Mesendoderm (in vitro differentiated cells): ENCODE results near the gene TMEM109.

Experiments used
- DNase-seq: peaks from one replicate; pipeline ENCODE4 v3.0.0; 2013
- H2AK5ac ChIP-seq: 2 replicates; pipeline ENCODE4 v1.6.1; 2013; ENCODE audit warnings: low read length, inconsistent platforms
- H2BK120ac ChIP-seq: 2 replicates; pipeline ENCODE4 v1.6.1; 2013; ENCODE audit warnings: low read depth, mild to moderate bottlenecking, low read length, moderate library complexity, mixed read lengths
- H2BK15ac ChIP-seq: replicated peaks from 2 replicates; pipeline ENCODE4 v1.6.1; 2013; ENCODE audit warnings: low read depth, mild to moderate bottlenecking, moderate library complexity
- H2BK5ac ChIP-seq: 2 replicates; pipeline ENCODE4 v1.6.1; 2013; ENCODE audit warnings: low read length, inconsistent platforms
- H3K18ac ChIP-seq: 2 replicates; pipeline ENCODE4 v1.6.1; 2013; ENCODE audit warnings: mild to moderate bottlenecking, low read length, mixed read lengths
- H3K23ac ChIP-seq: one replicate; pipeline ENCODE4 v1.6.1; 2013; ENCODE audit warnings: low read length
- H3K27ac ChIP-seq: 2 replicates; pipeline ENCODE4 v1.5.1; 2013; ENCODE audit warnings: low read depth, mild to moderate bottlenecking, inconsistent platforms, low read length, moderate library complexity
- H3K27me3 ChIP-seq: 2 replicates; pipeline ENCODE4 v1.6.1; 2013; ENCODE audit warnings: low read length, control low read depth, mild to moderate bottlenecking, inconsistent platforms; ENCODE audit not compliant: insufficient read depth, poor library complexity
- H3K36me3 ChIP-seq: 2 replicates; pipeline ENCODE4 v1.6.1; 2013; ENCODE audit warnings: low read length, inconsistent platforms; ENCODE audit not compliant: control insufficient read depth, insufficient read depth
- H3K4ac ChIP-seq: one replicate; pipeline ENCODE4 v1.6.1; 2013; ENCODE audit warnings: low read depth, mild to moderate bottlenecking, low read length, moderate library complexity
- H3K4me1 ChIP-seq: 2 replicates; pipeline ENCODE4 v1.6.1; 2013; ENCODE audit warnings: low read depth, low read length, inconsistent platforms; ENCODE audit not compliant: control insufficient read depth
- H3K4me2 ChIP-seq: 2 replicates; pipeline ENCODE4 v1.6.1; 2013; ENCODE audit warnings: low read length
- H3K4me3 ChIP-seq: 2 replicates; pipeline ENCODE4 v1.5.1; 2013; ENCODE audit warnings: mild to moderate bottlenecking, low read length
- H3K56ac ChIP-seq: one replicate; pipeline ENCODE4 v1.6.1; 2013; ENCODE audit warnings: low read length
- H3K79me1 ChIP-seq: 2 replicates; pipeline ENCODE4 v1.6.1; 2013; ENCODE audit warnings: low read length, inconsistent platforms
- H3K79me2 ChIP-seq: 2 replicates; pipeline ENCODE4 v1.6.1; 2013; ENCODE audit warnings: mild to moderate bottlenecking, low read length; ENCODE audit not compliant: control insufficient read depth, insufficient read depth
- H3K9ac ChIP-seq: 2 replicates; pipeline ENCODE4 v1.6.1; 2013; ENCODE audit warnings: low read length, inconsistent platforms
- H4K5ac ChIP-seq: one replicate; pipeline ENCODE4 v1.6.1; 2013; ENCODE audit warnings: low read length
- H4K8ac ChIP-seq: one replicate; pipeline ENCODE4 v1.6.1; 2013; ENCODE audit warnings: low read depth, mild to moderate bottlenecking, control low read depth, low read length, moderate library complexity
- WGBS: extraction: QIAGEN DNeasy Blood & Tissue Kit; methylation state at CpG from one replicate; pipeline ENCODE4 v1.1.7; 2013; ENCODE audit warnings: low lambda C conversion rate, missing lambda C conversion rate; ENCODE audit not compliant: insufficient coverage; ENCODE audit errors: extremely low coverage; 5-methylcytosine and 5-hydroxymethylcytosine counted together

The TMEM109 gene

DNA sequence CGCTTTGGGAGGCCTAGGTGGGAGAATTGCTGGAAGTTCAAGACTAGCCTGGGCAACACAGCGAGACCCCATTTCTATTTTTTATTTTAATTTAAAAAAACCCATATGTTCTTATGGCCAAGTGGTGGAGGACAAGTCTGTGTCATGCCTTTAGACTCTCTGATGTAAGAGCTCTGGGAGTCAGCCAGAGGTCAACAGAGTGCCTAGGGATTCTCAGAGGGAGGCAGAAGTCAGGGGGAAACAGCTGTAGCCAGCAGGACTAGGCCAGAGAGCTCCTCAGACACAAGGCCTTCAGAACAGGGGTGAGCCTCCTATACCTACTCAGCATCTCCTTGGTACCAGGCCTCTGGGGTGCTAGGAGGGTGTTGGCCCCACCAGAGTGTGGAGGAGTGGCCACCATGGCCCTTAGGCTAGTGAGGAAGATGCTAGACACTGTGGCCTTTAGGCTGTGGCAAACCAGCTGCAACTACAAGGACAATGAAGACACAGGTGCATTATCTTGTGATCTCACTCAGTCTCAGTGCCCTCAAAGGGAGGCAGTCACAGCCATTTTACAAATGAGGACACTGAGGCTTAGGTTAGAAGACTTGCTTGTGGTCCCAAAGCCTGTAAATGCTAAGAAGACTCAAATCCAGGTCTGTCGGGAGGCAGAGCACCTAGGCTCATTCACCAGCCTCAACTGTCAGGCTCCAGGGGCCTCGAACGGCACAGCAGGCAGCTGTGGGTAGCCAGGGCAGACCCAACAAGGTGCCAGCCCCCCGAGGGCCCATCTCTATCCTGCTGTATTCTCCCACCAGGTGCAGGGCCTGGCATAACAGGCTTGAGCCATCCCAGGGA lies 41.6 kb upstream of the TMEM109 start:
- Histone ChIP-seq H3K4ac (no peak overlapping the region), H3K27ac (no peak overlapping the region), H3K27me3 (no peaks in the 10 kb centered on the region), H3K36me3 (no peaks in the 10 kb centered on the region), H3K4me3 (no peak overlapping the region), H3K79me1 (no peaks in the 10 kb centered on the region), H3K23ac (no peak overlapping the region), H2BK5ac (no peak overlapping the region), H3K56ac (no peak overlapping the region), H3K4me1 (no peaks in the 10 kb centered on the region), H3K18ac (no peak overlapping the region), H3K79me2 (no peaks in the 10 kb centered on the region), H2BK15ac (no peak overlapping the region), H3K4me2 (no peak overlapping the region), H4K8ac (no peak overlapping the region), H3K9ac (no peak overlapping the region), H4K5ac (no peak overlapping the region), H2BK120ac (no peak overlapping the region), H2AK5ac (no peak overlapping the region)
- WGBS: no CpG with 5 or more reads among the region's 6 CpGs
- no peak for DNase-seq

DNA sequence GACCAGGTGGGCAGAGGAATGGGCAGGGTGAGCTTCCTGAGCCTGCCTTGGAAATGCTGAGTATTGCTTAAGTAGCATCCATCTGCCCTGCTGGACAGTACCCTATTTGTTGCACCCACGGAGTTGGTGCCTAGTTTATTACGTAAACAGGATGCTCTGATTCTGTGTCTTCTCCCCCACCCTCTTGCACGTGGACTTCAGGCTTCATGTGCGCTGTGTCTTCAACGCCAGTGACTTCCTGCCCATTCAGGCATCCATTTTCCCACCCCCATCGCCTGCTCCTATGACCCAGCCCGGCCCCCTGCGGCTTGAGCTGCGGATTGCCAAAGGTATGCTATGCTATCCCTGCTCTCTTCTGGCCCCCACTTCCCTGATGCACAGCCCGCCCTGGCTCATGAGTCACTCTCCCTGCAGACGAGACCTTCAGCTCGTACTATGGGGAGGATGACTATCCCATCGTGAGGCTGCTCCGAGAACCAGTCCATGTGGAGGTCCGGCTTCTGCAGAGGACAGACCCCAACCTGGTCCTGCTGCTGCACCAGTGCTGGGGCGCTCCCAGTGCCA lies 40.9 kb upstream of the TMEM109 start:
- peak; percentile 83 for DNase-seq
- Histone ChIP-seq H3K79me1 (no peaks in the 10 kb centered on the region), H3K4me1 (no peaks in the 10 kb centered on the region)

GRCh38 chr11:60873533-60873932 lies 40.4 kb upstream of the TMEM109 start:
- no CpG with 5 or more reads among the region's 12 CpGs for WGBS
- no peak for DNase-seq
- no peak overlapping the region for H3K9ac ChIP-seq

More for the DNA sequence above, 40.9 kb upstream of the TMEM109 start:
- Histone ChIP-seq H2BK5ac (no peak overlapping the region), H2BK15ac (no peak overlapping the region), H3K56ac (no peak overlapping the region), H3K4me3 (no peak overlapping the region), H3K4ac (no peak overlapping the region), H4K5ac (no peak overlapping the region), H3K27me3 (no peaks in the 10 kb centered on the region), H2AK5ac (no peak overlapping the region), H3K23ac (no peak overlapping the region), H3K27ac (no peak overlapping the region), H3K4me2 (no peak overlapping the region), H3K36me3 (no peaks in the 10 kb centered on the region), H3K9ac (no peak overlapping the region), H4K8ac (no peak overlapping the region), H2BK120ac (no peak overlapping the region), H3K79me2 (no peaks in the 10 kb centered on the region), H3K18ac (no peak overlapping the region)
- no CpG with 5 or more reads among the region's 16 CpGs for WGBS

DNA sequence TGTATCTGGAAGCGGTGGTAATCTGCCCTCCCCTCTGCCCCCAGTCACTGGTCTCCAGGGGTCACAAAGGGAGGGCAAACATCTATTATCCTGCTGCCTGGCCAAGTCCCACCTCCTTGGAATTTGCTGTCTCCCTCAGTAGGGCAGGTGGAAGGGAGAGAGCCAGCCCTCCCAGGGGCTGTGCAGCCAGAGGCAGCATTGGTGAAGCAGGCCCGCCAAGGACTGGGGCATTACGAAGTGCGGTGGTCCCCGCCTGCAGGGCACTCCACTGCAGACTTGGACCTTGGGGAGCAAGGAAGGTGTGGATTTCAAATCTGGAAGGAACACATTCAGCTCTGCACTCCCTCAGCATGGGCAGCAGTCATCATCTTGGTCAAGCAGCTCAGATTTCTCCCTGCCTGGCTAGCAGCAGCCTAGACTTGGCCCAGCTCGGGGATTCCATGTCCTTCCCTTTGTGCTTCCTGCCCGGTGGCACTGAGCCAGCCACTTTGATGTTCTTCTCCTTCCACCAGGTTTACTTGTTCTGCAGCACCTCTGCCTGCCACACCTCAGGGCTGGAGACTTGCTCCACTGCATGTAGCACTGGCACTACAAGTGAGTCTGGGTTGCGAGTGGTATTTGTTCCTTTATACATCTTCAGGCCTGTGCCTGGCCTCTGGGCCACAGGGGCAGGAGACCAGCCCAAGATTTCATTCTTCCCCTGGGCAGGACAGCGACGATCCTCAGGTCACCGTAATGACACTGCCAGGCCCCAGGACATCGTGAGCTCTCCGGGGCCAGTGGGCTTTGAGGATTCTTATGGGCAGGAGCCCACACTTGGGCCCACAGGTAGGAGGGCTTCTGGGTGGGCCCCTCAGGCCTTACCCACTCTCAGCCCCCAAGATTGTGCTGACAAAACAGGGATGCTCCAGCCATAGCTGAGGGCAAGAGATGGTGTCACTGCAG lies 39.3 kb upstream of the TMEM109 start:
- Histone ChIP-seq H3K4me3 (no peak overlapping the region), H3K79me1 (no peaks in the 10 kb centered on the region), H3K4me1 (no peaks in the 10 kb centered on the region), H3K4me2 (no peak overlapping the region), H3K27ac (no peak overlapping the region), H3K23ac (no peak overlapping the region), H4K8ac (no peak overlapping the region), H3K4ac (no peak overlapping the region), H3K56ac (no peak overlapping the region), H2BK120ac (no peak overlapping the region), H3K18ac (no peak overlapping the region), H3K79me2 (no peaks in the 10 kb centered on the region), H2BK5ac (no peak overlapping the region), H2AK5ac (no peak overlapping the region), H3K36me3 (no peaks in the 10 kb centered on the region), H3K9ac (no peak overlapping the region), H3K27me3 (no peaks in the 10 kb centered on the region), H2BK15ac (no peak overlapping the region), H4K5ac (no peak overlapping the region)
- no peak for DNase-seq
- no CpG with 5 or more reads among the region's 13 CpGs for WGBS

More at GRCh38 chr11:60873533-60873932, 40.4 kb upstream of the TMEM109 start:
- Histone ChIP-seq H2BK5ac (no peak overlapping the region), H4K5ac (no peak overlapping the region), H3K4me3 (no peak overlapping the region), H3K56ac (no peak overlapping the region), H3K27me3 (no peaks in the 10 kb centered on the region), H2AK5ac (no peak overlapping the region), H3K79me2 (no peaks in the 10 kb centered on the region), H3K36me3 (no peaks in the 10 kb centered on the region), H3K23ac (no peak overlapping the region), H3K27ac (no peak overlapping the region), H2BK120ac (no peak overlapping the region), H3K4ac (no peak overlapping the region), H3K18ac (no peak overlapping the region), H3K4me1 (no peaks in the 10 kb centered on the region), H3K79me1 (no peaks in the 10 kb centered on the region), H2BK15ac (no peak overlapping the region), H3K4me2 (no peak overlapping the region), H4K8ac (no peak overlapping the region)

GRCh38 chr11:60875366-60876167 lies 38.4 kb upstream of the TMEM109 start:
- Histone ChIP-seq H3K56ac (no peak overlapping the region), H3K36me3 (peaks cover 2% of the 10 kb centered on the region), H3K79me2 (no peaks in the 10 kb centered on the region), H3K79me1 (no peaks in the 10 kb centered on the region), H2AK5ac (no peak overlapping the region), H4K8ac (no peak overlapping the region), H3K23ac (no peak overlapping the region), H3K4me2 (no peak overlapping the region), H3K18ac (no peak overlapping the region), H3K4me1 (no peaks in the 10 kb centered on the region), H3K4me3 (no peak overlapping the region), H2BK120ac (no peak overlapping the region), H2BK15ac (no peak overlapping the region), H3K27me3 (no peaks in the 10 kb centered on the region), H3K27ac (no peak overlapping the region), H2BK5ac (no peak overlapping the region), H3K9ac (no peak overlapping the region), H4K5ac (no peak overlapping the region), H3K4ac (no peak overlapping the region)
- DNase-seq: no peak
- no CpG with 5 or more reads among the region's 7 CpGs for WGBS
